ENCODE results near the gene SCAMP4. TPM values are rescaled to one million over a fixed set of nuclear protein-coding genes. Genes with fewer than 3 reads are reported as not detected.

SCAMP4 gene
- polyA plus RNA-seq, 2 of the 4 experiments (the other 2 are of a cell fraction), result 7.6 to 63.0 TPM

Other genes starting within 250 kb of the SCAMP4 start
- not detected in 2 replicates for gene ONECUT3, start 151.9 kb upstream of the SCAMP4 start, polyA plus RNA-seq (2011; rRNA removed)
- gene ONECUT3, start 151.9 kb upstream of the SCAMP4 start, polyA plus RNA-seq (2017; fragmentation: RNase III; extraction: RNeasy Plus Mini Kit Qiagen cat#74134 plus additional on column Dnase treatment), result 0.01 TPM in 1 of 3 replicates, not detected in the others
- gene ATP8B3, start 93.1 kb upstream of the SCAMP4 start, polyA plus RNA-seq (2011; rRNA removed), result 2.7 and 4.7 TPM in 2 replicates
- gene ATP8B3, start 93.1 kb upstream of the SCAMP4 start, polyA plus RNA-seq (2017; fragmentation: RNase III; extraction: RNeasy Plus Mini Kit Qiagen cat#74134 plus additional on column Dnase treatment), result 3.2 to 4.2 TPM (median 3.9 TPM) in 3 replicates
- 5.6 and 7.3 TPM in 2 replicates for gene REXO1, start 56.9 kb upstream of the SCAMP4 start, polyA plus RNA-seq (2011; rRNA removed)
- 13.8 to 15.6 TPM (median 14.5 TPM) in 3 replicates for gene REXO1, start 56.9 kb upstream of the SCAMP4 start, polyA plus RNA-seq (2017; fragmentation: RNase III; extraction: RNeasy Plus Mini Kit Qiagen cat#74134 plus additional on column Dnase treatment)
- 4.1 and 5.8 TPM in 2 replicates for gene KLF16, start 41.8 kb upstream of the SCAMP4 start, polyA plus RNA-seq (2011; rRNA removed)
- gene KLF16, start 41.8 kb upstream of the SCAMP4 start, polyA plus RNA-seq (2017; fragmentation: RNase III; extraction: RNeasy Plus Mini Kit Qiagen cat#74134 plus additional on column Dnase treatment), result 23.9 to 28.0 TPM (median 25.7 TPM) in 3 replicates
- 12.8 and 14.8 TPM in 2 replicates for gene ABHD17A, start 19.9 kb upstream of the SCAMP4 start, polyA plus RNA-seq (2011; rRNA removed)
- gene ABHD17A, start 19.9 kb upstream of the SCAMP4 start, polyA plus RNA-seq (2017; fragmentation: RNase III; extraction: RNeasy Plus Mini Kit Qiagen cat#74134 plus additional on column Dnase treatment), result 20.9 to 23.1 TPM (median 21.7 TPM) in 3 replicates
- gene ADAT3, start within 50 bp of the SCAMP4 start, polyA plus RNA-seq (2011; rRNA removed), result 0.65 and 0.66 TPM in 2 replicates
- 4.2 to 5.6 TPM (median 5.3 TPM) in 3 replicates for gene ADAT3, start within 50 bp of the SCAMP4 start, polyA plus RNA-seq (2017; fragmentation: RNase III; extraction: RNeasy Plus Mini Kit Qiagen cat#74134 plus additional on column Dnase treatment)
- gene CSNK1G2, start 35.8 kb downstream of the SCAMP4 start, polyA plus RNA-seq (2011; rRNA removed), result 14.4 and 15.5 TPM in 2 replicates
- 36.9 to 43.7 TPM (median 42.0 TPM) in 3 replicates for gene CSNK1G2, start 35.8 kb downstream of the SCAMP4 start, polyA plus RNA-seq (2017; fragmentation: RNase III; extraction: RNeasy Plus Mini Kit Qiagen cat#74134 plus additional on column Dnase treatment)
- 16.3 and 19.0 TPM in 2 replicates for gene BTBD2, start 110.3 kb downstream of the SCAMP4 start, polyA plus RNA-seq (2011; rRNA removed)
- gene BTBD2, start 110.3 kb downstream of the SCAMP4 start, polyA plus RNA-seq (2017; fragmentation: RNase III; extraction: RNeasy Plus Mini Kit Qiagen cat#74134 plus additional on column Dnase treatment), result 26.7 to 32.7 TPM (median 29.6 TPM) in 3 replicates
- gene MKNK2, start 145.8 kb downstream of the SCAMP4 start, polyA plus RNA-seq (2011; rRNA removed), result 56.7 and 58.4 TPM in 2 replicates
- 38.8 to 55.4 TPM (median 48.3 TPM) in 3 replicates for gene MKNK2, start 145.8 kb downstream of the SCAMP4 start, polyA plus RNA-seq (2017; fragmentation: RNase III; extraction: RNeasy Plus Mini Kit Qiagen cat#74134 plus additional on column Dnase treatment)
- 10.9 and 12.9 TPM in 2 replicates for gene MOB3A, start 190.9 kb downstream of the SCAMP4 start, polyA plus RNA-seq (2011; rRNA removed)
- 8.4 to 9.1 TPM (median 8.7 TPM) in 3 replicates for gene MOB3A, start 190.9 kb downstream of the SCAMP4 start, polyA plus RNA-seq (2017; fragmentation: RNase III; extraction: RNeasy Plus Mini Kit Qiagen cat#74134 plus additional on column Dnase treatment)
- 0.36 and 0.70 TPM in 2 replicates for gene IZUMO4, start 191.5 kb downstream of the SCAMP4 start, polyA plus RNA-seq (2011; rRNA removed)
- 1.0 to 1.8 TPM (median 1.0 TPM) in 3 replicates for gene IZUMO4, start 191.5 kb downstream of the SCAMP4 start, polyA plus RNA-seq (2017; fragmentation: RNase III; extraction: RNeasy Plus Mini Kit Qiagen cat#74134 plus additional on column Dnase treatment)
- 44.4 and 64.8 TPM in 2 replicates for gene AP3D1, start 246.2 kb downstream of the SCAMP4 start, polyA plus RNA-seq (2011; rRNA removed)
- gene AP3D1, start 246.2 kb downstream of the SCAMP4 start, polyA plus RNA-seq (2017; fragmentation: RNase III; extraction: RNeasy Plus Mini Kit Qiagen cat#74134 plus additional on column Dnase treatment), result 61.0 to 67.2 TPM (median 66.9 TPM) in 3 replicates

All from A549 (cell line).